ENCODE results near the gene LRATD1.
"Not testable (repeated sequence)": the region's sequence is repeated elsewhere in the genome, so short reads cannot be mapped to it uniquely, and the experiment has no call there.

LRATD1 gene, protein sequence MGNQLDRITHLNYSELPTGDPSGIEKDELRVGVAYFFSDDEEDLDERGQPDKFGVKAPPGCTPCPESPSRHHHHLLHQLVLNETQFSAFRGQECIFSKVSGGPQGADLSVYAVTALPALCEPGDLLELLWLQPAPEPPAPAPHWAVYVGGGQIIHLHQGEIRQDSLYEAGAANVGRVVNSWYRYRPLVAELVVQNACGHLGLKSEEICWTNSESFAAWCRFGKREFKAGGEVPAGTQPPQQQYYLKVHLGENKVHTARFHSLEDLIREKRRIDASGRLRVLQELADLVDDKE

DNA sequence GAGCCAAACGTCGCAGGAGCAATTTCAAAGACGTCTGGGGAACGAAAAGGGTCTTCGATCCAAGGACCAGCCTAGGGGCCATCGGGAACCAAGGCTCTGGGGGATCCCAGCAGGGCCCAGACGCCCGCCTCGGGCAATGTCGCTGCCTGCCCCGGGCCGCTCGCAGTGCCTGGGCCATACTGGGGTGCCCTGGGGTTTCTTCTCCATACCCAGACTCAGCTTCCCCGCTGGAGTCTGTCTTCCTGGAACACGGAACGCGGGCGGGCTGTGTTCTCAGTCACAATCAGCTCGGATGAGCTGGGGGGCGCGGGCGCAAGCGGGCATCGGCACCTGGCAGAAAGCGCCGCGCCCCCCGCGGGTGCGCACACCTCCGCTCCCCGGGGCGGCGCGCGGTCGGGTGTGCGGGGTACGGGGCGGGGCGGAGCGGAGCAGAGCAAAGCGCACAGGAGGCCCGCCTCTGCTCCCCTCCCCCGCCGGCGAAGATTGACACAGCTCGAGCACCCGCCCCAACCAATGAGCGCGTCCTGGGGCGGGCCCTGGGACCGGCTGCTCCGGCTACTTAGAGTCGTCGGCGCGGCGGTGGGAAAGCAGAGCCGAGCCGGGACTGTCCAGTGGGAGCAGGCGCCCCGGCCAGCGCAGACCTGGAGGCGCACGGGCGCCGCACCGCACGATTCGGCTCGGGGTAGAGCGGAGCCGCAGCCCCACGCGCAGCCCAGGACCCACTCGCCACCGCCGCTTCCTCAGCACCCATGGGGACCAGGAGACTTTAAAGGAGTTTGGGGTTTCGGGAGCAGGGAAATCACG is at the start of gene LRATD1:
Gene LRATD1, plus strand, starts transcription at position 585 of the 804 bp plus-strand sequence. CDS start 1,263 bp downstream, outside the sequence.
- DNase-seq, result peak; percentile 23

DNA sequence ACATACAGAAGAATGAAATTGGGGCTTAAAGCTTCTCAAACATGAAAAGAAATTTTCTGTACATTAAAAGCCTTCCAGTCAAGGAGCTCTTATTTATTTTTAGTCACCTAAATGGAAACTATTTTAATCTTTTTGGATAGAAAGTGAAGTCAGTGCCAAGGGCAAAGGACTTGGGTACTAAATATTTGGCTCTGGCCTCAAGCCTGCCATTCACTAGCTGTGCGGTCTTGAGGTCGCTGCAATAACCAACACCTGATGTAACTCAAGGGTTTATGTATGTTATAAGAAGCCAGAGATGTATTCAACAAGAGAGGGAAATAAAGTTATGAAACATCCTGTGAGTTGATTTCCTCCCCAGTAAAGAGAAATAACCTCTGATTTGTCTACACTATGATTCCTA is 49.5 kb upstream of the LRATD1 start:
- DNase-seq, result no peak

DNA sequence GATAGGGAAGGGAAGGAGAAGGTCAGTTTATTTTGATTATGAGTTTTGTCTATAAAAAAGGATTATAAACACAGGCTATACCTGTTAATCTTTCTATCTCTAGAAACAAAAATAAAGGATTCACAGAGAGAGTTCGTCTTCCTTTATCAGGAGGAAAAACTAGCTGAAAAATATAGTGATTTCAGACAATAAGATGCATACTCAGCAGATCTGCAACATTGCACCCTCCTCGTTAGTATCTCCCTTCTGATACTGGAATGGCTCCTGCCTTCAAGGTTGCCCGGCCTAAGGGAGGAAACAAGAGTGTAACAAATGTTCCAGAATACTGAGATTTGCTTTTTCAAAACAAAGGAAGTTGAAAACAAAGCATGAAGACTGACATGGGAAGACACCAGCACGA is 48.7 kb upstream of the LRATD1 start:
- DNase-seq, result no peak

DNA sequence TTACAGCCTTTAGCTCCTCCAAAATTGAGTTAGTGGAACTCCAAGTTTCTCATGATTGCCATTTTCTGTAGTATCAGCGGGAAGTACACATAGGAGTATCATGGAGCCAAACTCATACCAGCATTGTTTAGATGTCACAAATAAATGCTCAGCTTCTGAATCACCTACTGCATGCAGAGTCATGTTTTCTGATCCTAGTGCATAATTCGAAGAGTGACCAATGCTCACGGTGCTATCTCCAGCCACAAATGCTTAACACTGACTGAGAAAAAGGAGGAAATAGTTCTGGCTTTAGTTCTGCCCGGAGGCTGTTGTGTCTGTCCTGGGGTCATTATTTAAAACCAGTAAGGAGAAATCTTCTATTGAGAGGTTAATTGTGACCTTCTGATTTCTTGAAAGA is 45.4 kb upstream of the LRATD1 start:
- no peak for DNase-seq

DNA sequence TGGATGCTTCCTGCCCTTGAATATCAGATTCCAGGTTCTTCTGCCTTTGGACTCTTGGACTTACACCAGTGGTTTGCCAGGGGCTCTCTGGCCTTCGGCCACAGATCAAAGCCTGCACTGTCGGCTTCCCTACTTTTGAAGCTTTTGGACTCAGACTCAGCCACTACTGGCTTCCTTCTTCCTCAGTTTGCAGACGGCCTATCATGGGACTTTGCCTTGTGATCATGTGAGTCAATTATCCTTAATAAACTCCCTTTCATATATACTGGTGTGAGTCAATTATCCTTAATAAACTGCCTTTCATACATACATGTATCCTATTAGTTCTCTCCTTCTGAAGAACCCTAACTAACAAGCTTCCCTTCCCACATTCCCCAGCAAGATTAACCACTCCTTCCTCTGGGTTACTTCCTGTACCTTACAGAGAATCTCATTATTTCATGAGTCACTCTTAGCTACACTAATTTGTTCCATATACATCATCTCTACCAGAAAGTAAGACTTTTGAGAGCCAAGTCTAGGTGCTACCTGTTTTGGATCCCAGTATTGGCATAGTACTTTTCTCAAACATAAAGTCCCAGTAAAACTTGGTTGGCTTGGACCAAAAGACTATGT is 31.3 kb upstream of the LRATD1 start:
- DNase-seq, result no peak

DNA sequence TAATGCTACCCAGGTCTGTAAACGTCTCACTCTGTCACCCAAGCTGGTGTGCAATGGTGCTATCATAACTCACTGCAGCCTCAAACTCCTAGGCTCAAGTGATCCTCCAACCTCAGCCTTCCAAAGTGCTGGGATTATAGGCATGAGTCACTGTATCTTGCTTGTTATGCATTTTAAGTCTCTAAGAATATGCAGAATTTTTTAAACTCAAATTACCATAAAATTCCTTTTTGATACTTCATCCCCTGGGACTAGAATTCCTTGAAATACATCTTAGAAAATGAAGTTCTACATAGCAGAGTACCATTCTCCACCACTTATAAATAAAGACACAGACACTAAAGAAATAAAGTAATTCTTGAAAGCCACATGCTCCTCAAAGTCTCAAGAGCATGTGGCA is 30.2 kb upstream of the LRATD1 start:
- DNase-seq, result no peak

DNA sequence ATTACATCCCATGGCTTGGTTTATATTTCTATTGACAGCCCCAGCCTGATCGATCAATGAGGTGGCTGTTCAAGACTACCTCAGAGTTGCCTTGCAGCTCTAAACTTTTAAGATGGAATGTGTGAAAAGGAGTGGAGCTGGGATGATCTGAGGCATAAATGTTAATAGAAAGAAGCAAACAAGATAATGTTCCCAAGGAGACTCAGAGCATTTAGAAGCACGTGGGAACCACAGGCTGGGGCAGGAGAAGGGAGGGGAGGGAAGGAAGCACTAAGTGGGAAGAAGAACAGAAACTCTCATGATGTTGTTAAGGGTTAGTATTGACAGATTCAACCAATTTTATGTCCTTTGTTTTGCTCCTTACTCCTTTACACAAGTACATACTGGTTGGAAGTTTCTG is 28.8 kb upstream of the LRATD1 start:
- no peak for DNase-seq

DNA sequence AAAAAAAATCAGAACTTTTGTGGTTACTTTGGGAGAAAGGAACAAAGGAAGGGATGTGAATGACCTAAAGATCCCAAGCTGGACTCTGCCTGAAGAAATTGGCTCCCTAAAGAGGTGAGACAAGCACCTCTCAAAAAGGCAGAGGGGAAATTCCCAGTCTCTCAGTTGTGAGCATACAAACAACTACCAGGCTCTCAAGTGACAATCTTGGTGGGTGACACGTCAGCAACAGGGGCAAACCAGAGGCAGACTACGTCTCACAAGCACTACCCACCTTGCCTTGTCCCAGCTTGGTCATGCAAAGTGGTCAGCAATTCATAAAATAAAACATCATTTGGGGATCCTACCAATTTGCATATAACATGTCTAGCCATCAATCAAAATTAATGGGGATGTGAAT is 24.3 kb upstream of the LRATD1 start:
- DNase-seq, result no peak

DNA sequence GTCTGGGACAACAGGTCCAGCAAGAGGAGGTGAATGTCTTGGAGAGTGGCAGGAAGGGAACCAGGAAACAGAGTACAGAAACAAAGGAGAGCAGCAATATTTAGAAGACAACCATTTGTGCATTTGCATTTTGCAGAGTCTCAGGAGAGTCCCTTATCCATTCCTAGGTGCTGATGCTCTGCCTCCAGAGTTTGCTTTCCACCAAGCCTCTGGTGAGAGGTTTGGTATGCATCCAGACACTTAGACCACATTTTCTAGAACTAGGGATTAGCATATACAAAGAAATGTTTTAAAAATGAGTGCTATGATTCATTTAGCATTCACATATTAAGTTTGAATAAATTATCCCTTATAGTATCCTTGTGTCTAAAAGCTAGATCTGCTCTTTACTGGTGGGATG is 18.5 kb upstream of the LRATD1 start:
- DNase-seq, result no peak

DNA sequence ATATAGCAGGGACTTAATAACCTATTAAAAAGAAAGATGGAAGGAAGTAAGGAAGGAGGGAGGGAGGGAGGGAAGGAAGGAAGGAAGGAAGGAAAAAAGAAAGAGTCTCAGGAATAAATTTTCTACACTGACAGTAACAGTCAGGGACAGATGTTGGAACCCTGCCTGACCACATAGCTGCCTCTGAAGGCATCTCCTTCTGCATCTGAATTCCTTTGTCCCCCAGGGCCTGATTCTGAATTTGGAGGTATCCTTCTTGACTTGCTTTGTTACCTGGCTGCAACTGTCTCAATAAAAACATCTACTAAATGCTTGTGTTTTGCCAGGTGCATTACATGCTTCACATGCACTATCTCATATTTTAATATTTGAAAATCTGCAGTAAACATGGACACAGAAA is 17.4 kb upstream of the LRATD1 start:
- DNase-seq, result no peak

DNA sequence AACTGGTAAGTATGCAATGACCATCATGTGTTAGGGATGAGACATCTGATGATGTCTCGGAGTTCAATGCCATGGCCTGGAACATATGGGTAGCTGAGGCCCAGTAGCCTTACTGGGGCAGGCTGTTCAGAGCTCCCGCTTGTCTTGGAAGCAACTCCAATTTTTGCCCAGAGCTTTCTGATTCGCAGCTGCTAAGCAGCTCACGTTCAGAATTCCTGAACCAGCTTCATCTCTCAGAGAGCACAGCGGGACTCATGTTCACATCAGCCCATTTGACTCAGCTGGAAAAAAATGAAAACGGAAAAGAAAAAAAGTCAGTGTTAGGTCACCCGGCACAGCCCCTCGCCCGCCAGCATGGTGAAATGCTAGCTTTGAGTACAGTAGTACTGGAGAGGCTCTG is 16.8 kb upstream of the LRATD1 start:
- no peak for DNase-seq

DNA sequence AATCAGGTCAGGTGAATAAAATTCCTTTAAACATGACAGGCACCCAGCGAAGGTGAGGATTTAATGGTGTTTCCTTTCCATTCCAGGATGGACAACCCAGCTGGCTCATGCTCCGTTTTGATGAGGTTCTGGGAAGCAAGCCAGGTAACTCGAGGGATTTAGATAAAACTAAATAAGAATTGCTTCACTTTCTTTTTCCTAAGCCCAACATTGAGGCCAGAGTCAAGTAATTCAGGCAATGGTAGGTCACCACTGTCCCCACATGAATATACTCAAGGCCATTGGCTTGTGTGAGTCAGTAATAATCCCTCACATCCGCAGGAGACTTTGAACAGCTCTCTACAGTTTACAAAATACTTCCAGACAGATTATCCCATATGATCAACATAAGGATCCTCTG is 16.2 kb upstream of the LRATD1 start:
- DNase-seq, result no peak

DNA sequence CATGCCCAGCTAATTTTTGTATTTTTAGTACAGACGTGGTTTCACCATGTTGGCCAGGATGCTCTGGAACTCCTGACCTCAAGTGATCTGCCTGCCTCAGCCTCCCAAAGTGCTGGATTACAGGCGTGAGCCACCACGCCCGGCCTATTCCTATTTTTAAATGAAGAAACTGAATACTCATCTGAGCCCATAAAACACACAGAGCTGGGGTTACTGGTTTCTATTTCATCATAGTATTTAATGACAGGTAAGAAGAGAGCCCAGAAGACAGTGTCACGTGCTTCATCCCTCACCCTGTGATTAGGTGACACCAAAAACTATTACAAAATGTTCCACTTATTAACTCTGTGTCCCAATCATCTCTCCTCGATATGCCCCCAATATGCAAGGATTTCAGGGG is 15.6 kb upstream of the LRATD1 start:
- no peak for DNase-seq

DNA sequence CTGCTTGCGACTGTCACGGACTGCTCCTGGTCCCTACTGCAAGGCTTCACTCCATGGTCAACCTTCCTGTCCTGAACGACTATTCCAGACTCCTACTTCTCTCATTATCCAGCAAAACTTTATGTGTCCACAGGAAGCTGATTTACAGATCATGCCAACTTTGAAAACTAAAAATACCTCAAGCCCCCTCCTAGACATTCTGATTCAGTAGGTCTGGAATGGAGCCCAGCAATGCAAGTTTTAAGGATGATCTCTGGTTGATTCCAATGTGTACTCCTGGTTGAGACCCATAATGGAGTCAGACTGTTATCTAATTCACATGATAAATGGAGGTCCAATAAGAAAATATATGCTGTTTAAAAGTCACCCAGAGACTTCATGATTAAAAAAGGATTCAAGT is 13.1 kb upstream of the LRATD1 start:
- no peak for DNase-seq

DNA sequence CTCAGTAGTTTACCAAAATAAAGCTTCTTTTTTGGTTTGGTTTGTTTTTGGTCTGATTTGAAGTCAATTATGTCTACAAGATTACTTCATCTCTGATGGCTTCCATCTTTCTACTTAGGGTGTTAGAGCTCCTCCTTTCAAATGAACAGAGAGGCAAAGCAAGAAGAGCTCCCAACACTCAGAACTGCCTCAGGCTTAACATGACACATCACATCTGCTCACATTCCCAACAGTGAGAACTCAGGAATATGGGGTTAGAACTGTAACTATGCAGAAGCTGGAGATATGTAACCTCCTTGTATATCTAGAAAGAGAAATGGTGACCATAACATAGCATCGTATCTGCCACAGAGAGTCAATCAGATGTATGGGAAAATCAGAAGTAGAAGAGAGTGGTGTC is 11.4 kb upstream of the LRATD1 start:
- no peak for DNase-seq

DNA sequence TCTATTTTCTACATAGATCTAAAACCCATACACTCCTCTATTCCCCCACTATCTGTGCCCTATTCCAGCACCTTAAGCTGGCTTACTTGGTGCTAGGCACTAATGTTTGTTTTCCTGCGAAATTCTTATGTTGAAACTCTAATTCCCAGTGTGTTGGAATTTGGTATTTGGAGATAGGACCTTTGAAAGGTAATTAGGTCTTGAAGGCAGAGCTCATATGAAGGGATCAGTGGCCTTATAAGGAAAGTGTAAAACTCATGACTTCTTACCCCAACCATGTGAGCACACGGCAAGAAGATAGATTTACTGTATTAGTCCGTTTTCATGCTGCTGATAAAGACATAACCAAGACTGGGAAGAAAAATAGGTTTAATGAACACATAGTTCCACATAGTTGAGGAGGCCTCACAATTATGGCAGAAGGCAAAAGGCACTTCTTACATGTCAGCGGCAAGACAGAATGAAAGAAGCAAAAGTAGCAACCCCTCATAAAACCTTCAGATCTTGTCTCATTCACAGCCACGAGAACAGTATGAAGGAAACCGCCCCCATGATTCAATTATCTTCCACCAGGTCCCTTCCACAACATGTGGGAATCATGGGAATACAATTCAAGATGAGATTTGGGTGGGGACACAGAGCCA is 10.5 kb upstream of the LRATD1 start:
- DNase-seq, result no peak

DNA sequence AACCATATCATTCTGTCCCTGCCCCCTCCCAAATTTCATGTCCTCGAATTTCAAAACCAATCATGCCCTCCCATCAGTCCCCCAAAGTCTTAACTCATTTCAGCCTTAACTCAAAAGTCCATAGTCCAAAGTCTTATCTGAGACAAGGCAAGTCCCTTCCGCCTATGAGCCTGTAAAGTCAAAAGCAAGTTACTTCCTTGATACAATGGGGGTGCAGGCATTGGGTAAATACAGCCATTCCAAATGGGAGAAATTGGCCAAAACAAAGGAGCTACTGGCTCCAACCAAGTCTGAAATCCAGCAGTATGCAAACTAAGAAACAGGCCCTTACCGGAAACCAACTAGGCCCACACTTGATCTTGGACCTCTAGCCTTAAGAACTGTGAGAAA is 10.0 kb upstream of the LRATD1 start:
- DNase-seq, result not testable (repeated sequence)

DNA sequence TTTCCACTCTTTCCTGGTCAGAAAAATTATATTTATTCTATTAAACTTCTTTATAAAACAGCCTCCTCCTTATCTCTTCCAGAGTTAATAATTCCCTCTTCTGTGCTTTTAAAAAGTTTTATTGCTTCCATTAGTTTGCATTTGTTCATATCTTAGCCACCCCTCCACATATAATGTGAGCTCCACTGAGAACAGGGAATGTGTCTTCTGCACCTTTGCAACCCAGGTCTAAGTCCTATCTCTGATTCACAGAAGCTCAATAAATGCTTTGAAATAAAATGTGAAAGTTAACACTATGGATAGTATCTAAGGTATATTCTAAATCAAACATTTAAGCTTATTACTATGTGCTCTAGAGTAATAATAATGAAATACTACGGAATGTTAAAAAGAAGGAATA is 9.3 kb upstream of the LRATD1 start:
- DNase-seq, result no peak

DNA sequence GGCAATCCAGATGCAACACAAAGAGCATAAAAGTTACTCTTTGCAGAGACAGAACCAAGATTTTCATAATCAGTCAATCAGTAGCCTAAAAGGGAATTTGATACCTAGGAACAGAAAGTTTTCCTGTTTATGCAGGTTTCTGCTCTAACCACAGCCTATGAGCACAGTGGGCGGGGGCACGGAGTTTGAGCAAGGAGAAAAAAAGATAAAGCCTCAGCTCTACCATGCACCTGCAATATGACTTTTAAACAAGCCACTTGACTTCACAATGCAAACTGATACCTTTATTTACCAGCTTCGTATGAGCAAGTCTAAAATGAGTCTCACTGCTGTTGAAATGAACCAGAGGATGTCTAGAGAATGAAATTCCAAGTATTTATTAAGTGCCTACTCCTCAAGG is 5.6 kb upstream of the LRATD1 start:
- DNase-seq, result no peak

DNA sequence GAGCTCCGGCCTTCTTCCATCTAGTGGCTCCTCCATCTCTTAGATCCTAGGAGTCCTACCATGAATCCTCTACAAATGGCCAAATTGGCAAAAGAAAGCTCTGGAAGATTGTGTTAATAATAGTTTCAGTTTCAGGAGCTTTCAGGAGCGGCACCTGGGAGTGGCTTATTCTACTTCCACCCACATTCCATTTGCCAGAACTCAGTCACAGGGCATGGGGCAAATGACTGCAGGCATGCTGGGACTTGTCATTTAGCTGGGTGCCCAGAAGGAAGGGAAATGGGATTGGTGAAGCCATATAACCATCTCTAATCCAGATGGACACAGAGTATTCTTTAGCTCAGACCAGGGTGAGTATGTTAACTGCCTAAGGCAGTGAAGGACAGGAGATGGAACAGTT is 3.6 kb upstream of the LRATD1 start:
- DNase-seq, result no peak

DNA sequence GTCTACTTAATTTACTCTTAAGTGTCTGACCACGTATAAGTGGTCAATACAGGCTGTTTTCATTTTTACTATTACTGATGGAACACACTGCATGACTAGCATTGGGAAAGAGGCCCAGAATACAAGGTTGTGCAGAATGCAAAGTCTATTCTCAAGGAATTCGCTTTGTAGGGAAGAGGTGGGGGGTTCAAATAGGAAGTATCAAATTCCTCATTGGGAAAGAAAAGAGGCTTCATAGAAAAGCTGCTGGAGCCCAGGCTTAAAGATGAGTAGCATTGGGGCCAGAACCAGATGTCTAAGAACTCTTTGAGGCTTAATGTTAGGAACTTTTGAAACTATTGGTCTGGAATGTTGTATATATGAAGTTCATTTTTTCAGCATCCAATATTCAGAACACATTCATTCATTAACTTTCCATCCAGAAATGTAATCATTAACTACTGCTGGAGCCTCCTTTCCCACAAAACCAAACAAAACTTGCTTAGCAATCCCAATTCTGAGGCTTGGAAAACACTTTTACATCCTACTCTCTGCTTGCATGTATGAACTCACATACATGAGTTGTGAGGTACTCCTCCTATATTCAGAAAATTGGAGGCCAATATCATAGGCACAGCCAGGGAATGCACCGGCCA is 994 bp upstream of the LRATD1 start:
- no peak for DNase-seq

DNA sequence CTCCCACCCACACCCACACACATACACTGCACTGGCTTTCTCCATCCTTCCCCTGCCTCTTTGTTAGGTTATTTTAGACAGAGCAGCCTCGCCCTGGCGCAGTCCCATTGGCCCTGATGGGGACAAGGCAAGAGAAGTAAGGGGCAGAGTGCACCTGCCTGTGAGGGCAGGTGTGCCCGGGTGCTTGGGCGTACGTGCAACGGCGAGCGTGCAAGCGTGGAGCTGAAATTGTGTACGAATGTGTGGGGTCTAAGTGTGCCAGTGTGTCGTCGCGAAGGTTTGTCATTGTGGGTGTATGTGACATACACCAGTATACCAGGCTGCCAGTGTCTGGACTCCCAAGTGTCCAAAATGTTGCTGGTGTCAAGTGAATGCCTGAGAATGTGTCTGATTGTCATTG is 544 bp downstream of the LRATD1 start:
- DNase-seq, result no peak

DNA sequence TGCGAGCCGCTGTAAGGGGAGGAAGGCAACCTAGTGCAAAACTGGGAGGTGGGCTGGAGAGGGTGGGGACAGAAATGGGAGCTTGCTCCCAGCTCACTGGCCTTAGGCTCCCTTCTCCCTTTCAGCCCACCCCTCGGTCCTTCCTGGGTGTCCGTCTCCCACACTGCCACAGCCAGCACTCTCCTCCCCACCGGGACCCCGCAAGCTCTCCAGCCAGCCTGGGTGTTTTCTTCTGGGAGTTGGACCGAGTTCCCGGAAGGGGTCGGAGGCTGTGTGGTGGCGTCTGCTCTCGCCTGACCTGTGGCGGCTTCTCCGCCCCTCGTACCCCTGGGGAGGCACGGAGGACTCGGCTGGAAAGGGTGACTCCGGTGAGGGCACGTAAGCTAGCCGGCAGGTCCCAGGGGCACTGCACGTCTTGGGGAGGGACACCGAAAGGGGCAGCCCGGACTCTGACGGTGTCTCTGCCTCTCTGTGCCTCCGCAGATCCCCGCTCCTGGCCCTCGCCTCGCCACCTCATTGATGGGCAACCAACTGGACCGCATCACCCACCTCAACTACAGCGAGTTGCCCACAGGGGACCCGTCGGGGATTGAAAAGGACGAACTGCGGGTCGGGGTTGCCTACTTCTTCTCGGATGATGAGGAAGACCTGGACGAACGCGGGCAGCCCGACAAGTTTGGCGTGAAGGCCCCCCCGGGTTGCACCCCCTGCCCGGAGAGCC is 1.1 kb downstream of the LRATD1 start:
- no peak for DNase-seq
